ENCODE measurements around the gene KRTAP10-10.
"Not testable (repeated sequence)": the region's sequence is repeated elsewhere in the genome, so short reads cannot be mapped to it uniquely, and the experiment has no call there.

Gene KRTAP10-10

GRCh38 chr21:44656868-44657267, 19.7 kb downstream of the KRTAP10-10 start:
- H3K27me3 ChIP-seq (replicated peaks; ENCODE audit: control insufficient read depth, insufficient read depth, low read length), result peaks cover 3% of the 10 kb centered on the region
- no peak overlapping the region for H3K9ac ChIP-seq (ENCODE audit: low read length)
- H3K36me3 ChIP-seq (ENCODE audit: control insufficient read depth, insufficient read depth, low read length, severe bottlenecking), result no peaks in the 10 kb centered on the region
- H3K9me3 ChIP-seq (ENCODE audit: control insufficient read depth, low read length), result peaks cover 14% of the 10 kb centered on the region
- H3K4me3 ChIP-seq (ENCODE audit: low read length), result no peak overlapping the region
- H3K4me1 ChIP-seq (ENCODE audit: control insufficient read depth, insufficient read depth, low read length), result no peaks in the 10 kb centered on the region
- no peak for DNase-seq (ENCODE audit: low read depth)

DNA sequence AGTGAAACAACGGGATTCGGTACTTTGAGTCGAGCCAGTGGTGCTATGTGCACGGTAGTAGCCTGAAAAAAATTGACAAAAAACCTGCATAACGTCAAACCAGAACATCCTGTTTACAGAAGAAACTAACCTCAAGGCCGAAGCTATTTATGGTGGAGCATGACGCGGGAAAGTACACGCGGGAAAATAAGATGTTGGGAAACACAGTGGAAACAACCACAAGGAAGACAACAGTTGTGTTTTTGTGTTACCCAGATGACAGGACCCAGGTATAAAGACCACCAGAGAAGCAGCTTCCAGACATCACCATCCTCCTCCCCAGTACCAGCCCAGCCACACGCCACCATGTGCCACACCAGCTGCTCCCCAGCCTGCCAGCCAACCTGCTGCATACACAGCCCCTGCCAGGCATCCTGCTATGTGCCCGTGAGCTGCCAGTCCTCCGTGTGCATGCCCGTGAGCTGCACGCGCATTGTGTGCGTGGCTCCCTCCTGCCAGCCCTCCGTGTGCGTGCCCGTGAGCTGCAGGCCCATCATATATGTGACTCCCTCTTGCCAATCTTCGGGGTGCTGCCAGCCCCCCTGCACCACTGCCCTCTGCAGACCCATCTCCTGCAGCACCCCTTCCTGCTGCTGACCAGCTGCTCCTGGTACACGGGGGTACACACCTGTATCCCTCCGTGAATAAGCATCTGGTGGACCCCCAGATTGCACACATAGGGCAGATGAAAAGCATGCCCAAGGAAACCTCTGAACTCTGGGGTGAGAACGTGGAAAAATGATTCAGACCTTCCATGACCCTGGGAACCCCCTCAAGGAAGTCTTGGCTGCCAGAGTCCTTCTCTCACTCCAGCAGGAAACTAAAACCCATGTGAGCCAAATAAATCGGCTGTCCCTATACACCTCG, 20.7 kb downstream of the KRTAP10-10 start, which contains the start of gene KRTAP12-3:
TSS of gene KRTAP12-3 (plus strand) at position 298 of the 906 bp plus-strand sequence. CDS start at position 346, 48 bp downstream.
- Histone ChIP-seq H3K4me3 (ENCODE audit: low read length) (no peak within 1 kb of the TSS), H3K27me3 (replicated peaks; ENCODE audit: control insufficient read depth, insufficient read depth, low read length) (peaks cover 3% of the 10 kb centered on the region), H3K9ac (ENCODE audit: low read length) (no peak within 1 kb of the TSS), H3K4me1 (ENCODE audit: control insufficient read depth, insufficient read depth, low read length) (no peaks in the 10 kb centered on the region), H3K9me3 (ENCODE audit: control insufficient read depth, low read length) (peaks cover 17% of the 10 kb centered on the region), H3K36me3 (ENCODE audit: control insufficient read depth, insufficient read depth, low read length, severe bottlenecking) (no peaks in the 10 kb centered on the region)
- no peak for DNase-seq (ENCODE audit: low read depth)

DNA sequence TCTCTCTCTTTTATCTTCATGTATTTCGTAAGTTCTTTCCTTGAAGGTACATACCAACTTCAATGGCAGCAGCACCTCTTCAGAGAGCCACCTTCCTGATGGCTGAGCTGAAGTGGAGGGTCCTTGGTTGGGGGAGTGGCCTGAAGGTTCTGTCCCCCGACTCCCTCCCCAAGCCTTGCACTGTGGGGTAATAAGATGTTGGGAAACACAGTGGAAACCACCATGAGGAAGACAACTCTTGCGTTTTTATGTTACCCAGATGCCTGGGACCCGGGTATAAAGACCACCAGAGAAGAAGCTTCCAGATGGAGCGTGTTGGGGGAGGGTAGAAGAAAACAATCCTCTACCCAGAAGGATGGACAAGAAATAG, 21.4 kb downstream of the KRTAP10-10 start:
- no peak for DNase-seq (ENCODE audit: low read depth)
- Histone ChIP-seq H3K9ac (ENCODE audit: low read length) (no peak overlapping the region), H3K27me3 (replicated peaks; ENCODE audit: control insufficient read depth, insufficient read depth, low read length) (peaks cover 3% of the 10 kb centered on the region), H3K36me3 (ENCODE audit: control insufficient read depth, insufficient read depth, low read length, severe bottlenecking) (no peaks in the 10 kb centered on the region), H3K4me3 (ENCODE audit: low read length) (no peak overlapping the region), H3K4me1 (ENCODE audit: control insufficient read depth, insufficient read depth, low read length) (no peaks in the 10 kb centered on the region), H3K9me3 (ENCODE audit: control insufficient read depth, low read length) (peaks cover 21% of the 10 kb centered on the region)

GRCh38 chr21:44658913-44659595, 21.9 kb downstream of the KRTAP10-10 start:
- Histone ChIP-seq H3K4me1 (ENCODE audit: control insufficient read depth, insufficient read depth, low read length) (no peaks in the 10 kb centered on the region), H3K36me3 (ENCODE audit: control insufficient read depth, insufficient read depth, low read length, severe bottlenecking) (no peaks in the 10 kb centered on the region), H3K9me3 (ENCODE audit: control insufficient read depth, low read length) (peaks cover 26% of the 10 kb centered on the region), H3K27me3 (replicated peaks; ENCODE audit: control insufficient read depth, insufficient read depth, low read length) (peaks cover 3% of the 10 kb centered on the region), H3K4me3 (ENCODE audit: low read length) (no peak overlapping the region), H3K9ac (ENCODE audit: low read length) (no peak overlapping the region)
- no peak for DNase-seq (ENCODE audit: low read depth)

DNA sequence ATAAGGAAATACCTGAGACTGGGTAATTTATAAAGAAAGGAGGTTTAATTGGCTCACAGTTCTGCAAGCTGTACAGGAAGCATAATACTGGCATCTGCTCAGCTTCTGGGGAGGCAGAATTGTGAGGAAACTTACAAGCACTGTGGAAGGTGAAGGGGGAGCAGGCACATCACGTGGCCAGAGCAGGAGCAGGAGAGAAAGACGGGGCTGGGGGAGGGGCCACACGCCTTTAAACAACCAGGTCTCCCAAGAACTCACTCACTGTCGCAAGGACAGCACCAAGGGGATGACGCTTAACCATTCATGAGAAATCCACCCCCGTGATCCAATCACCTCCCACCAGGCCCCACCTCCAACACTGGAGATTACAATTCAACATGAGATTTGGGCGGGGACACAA, 24.4 kb downstream of the KRTAP10-10 start:
- H3K36me3 ChIP-seq (ENCODE audit: control insufficient read depth, insufficient read depth, low read length, severe bottlenecking), result not testable (repeated sequence)

GRCh38 chr21:44664691-44665090, 27.5 kb downstream of the KRTAP10-10 start:
- Histone ChIP-seq H3K9ac (ENCODE audit: low read length) (no peak overlapping the region), H3K4me3 (ENCODE audit: low read length) (no peak overlapping the region), H3K36me3 (ENCODE audit: control insufficient read depth, insufficient read depth, low read length, severe bottlenecking) (no peaks in the 10 kb centered on the region), H3K4me1 (ENCODE audit: control insufficient read depth, insufficient read depth, low read length) (no peaks in the 10 kb centered on the region), H3K27me3 (replicated peaks; ENCODE audit: control insufficient read depth, insufficient read depth, low read length) (no peaks in the 10 kb centered on the region), H3K9me3 (ENCODE audit: control insufficient read depth, low read length) (peaks cover 25% of the 10 kb centered on the region)
- DNase-seq (ENCODE audit: low read depth), result no peak

More for the DNA sequence above, 24.4 kb downstream of the KRTAP10-10 start:
- H3K9ac ChIP-seq (ENCODE audit: low read length); DNase-seq (ENCODE audit: low read depth); H3K27me3 ChIP-seq (replicated peaks; ENCODE audit: control insufficient read depth, insufficient read depth, low read length); H3K4me3 ChIP-seq (ENCODE audit: low read length); H3K4me1 ChIP-seq (ENCODE audit: control insufficient read depth, insufficient read depth, low read length): not testable (repeated sequence)
- H3K9me3 ChIP-seq (ENCODE audit: control insufficient read depth, low read length), result peaks cover 21% of the 10 kb centered on the region

GRCh38 chr21:44666401-44667320, 29.5 kb downstream of the KRTAP10-10 start, which contains the start of gene KRTAP12-2:
Gene KRTAP12-2, minus strand, starts transcription at chr21:44666927. Its CDS starts 41 bp downstream, at chr21:44666886.
- H3K36me3 ChIP-seq (ENCODE audit: control insufficient read depth, insufficient read depth, low read length, severe bottlenecking), result no peaks in the 10 kb centered on the region
- no peak within 1 kb of the TSS for H3K9ac ChIP-seq (ENCODE audit: low read length)
- H3K27me3 ChIP-seq (replicated peaks; ENCODE audit: control insufficient read depth, insufficient read depth, low read length), result no peaks in the 10 kb centered on the region
- H3K4me3 ChIP-seq (ENCODE audit: low read length), result no peak within 1 kb of the TSS
- DNase-seq (ENCODE audit: low read depth), result no peak
- H3K9me3 ChIP-seq (ENCODE audit: control insufficient read depth, low read length), result peaks cover 25% of the 10 kb centered on the region
- no peaks in the 10 kb centered on the region for H3K4me1 ChIP-seq (ENCODE audit: control insufficient read depth, insufficient read depth, low read length)

DNA sequence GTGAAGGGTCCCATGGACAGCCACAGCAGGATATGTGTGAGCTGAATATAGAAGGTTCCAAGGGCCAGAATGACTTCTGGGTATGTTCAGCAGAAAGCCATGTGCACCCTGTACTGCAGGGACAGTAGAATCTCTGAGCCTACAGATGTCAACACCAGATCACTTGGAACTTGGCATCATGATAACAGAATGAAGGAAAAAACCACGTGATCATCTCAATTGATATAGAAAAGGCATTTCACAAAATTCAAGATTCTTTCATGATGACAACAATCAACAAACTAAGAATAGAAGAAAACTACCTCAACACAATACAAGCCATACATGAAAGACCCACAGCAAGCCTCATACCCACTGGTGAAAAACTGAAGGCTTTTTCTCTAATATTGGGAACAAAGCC, 30.5 kb downstream of the KRTAP10-10 start:
- H3K36me3 ChIP-seq (ENCODE audit: control insufficient read depth, insufficient read depth, low read length, severe bottlenecking), result no peaks in the 10 kb centered on the region
- H3K9me3 ChIP-seq (ENCODE audit: control insufficient read depth, low read length), result peaks cover 28% of the 10 kb centered on the region
- H3K9ac ChIP-seq (ENCODE audit: low read length), result no peak overlapping the region
- H3K27me3 ChIP-seq (replicated peaks; ENCODE audit: control insufficient read depth, insufficient read depth, low read length), result no peaks in the 10 kb centered on the region
- H3K4me1 ChIP-seq (ENCODE audit: control insufficient read depth, insufficient read depth, low read length), result no peaks in the 10 kb centered on the region
- no peak overlapping the region for H3K4me3 ChIP-seq (ENCODE audit: low read length)
- no peak for DNase-seq (ENCODE audit: low read depth)

DNA sequence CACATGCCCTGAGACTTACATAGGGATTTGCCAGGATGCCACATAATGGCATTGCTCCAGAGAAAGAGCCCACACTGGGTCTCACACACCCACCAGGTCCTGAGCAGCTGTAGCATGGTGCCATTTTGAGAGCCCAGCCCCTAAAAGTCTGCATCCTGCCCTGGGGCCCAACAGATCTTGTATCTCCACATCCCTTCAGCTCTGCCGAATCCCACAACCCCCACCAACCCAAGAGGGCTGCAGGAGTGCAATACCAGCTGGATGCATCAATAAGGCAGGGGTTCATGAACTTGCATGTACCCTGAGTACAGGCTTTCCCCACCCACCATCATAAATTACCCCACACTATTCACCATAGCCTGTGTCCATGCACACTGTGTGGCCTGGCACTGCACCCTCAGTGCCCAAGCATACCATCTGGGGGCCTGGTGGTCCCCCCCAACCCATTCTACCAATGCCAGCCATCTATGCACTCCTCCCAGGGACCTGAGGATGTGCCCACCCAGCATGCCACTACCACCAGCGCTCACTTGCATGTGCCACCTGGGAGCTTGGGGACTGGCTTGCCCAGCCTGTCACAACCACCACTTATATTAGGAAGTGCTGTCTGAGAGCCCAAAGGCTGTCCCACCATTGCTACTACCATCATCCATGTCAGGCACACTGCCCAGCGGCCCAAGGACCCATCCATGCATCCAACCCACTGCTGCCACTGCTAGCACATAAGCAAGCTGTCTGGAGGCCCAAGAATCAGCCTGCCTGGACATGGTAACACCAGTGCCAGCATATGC, 33.7 kb downstream of the KRTAP10-10 start:
- H3K9me3 ChIP-seq (ENCODE audit: control insufficient read depth, low read length), result peaks cover 26% of the 10 kb centered on the region
- no peaks in the 10 kb centered on the region for H3K4me1 ChIP-seq (ENCODE audit: control insufficient read depth, insufficient read depth, low read length)
- no peak overlapping the region for H3K9ac ChIP-seq (ENCODE audit: low read length)
- H3K27me3 ChIP-seq (replicated peaks; ENCODE audit: control insufficient read depth, insufficient read depth, low read length), result no peaks in the 10 kb centered on the region
- no peaks in the 10 kb centered on the region for H3K36me3 ChIP-seq (ENCODE audit: control insufficient read depth, insufficient read depth, low read length, severe bottlenecking)
- DNase-seq (ENCODE audit: low read depth), result no peak
- H3K4me3 ChIP-seq (ENCODE audit: low read length), result no peak overlapping the region

- DNase-seq (ENCODE audit: low read depth), result no peak
- H3K36me3 ChIP-seq (ENCODE audit: control insufficient read depth, insufficient read depth, low read length, severe bottlenecking), result no peaks in the 10 kb centered on the region
- H3K4me3 ChIP-seq (ENCODE audit: low read length), result no peak overlapping the region
- H3K9ac ChIP-seq (ENCODE audit: low read length), result no peak overlapping the region
- H3K27me3 ChIP-seq (replicated peaks; ENCODE audit: control insufficient read depth, insufficient read depth, low read length), result peaks cover 9% of the 10 kb centered on the region
- no peaks in the 10 kb centered on the region for H3K4me1 ChIP-seq (ENCODE audit: control insufficient read depth, insufficient read depth, low read length)
- H3K9me3 ChIP-seq (ENCODE audit: control insufficient read depth, low read length), result peaks cover 26% of the 10 kb centered on the region
Measured at GRCh38 chr21:44671911-44672310, 34.8 kb downstream of the KRTAP10-10 start.

Data from adipocyte (in vitro differentiated cells).